ENCODE results near the gene MRPL36.

GRCh38 chr5:1824903-1825841, 25.5 kb upstream of the MRPL36 start:
- TF ChIP-seq CTCF (IDR thresholded peaks at IDR 0.05) (no peak), POLR2A (IDR thresholded peaks at IDR 0.05) (no peak)
